Measurements from ENCODE around the gene CCRL2.

CCRL2 gene

GRCh38 chr3:46371519-46372340 lies 35.3 kb upstream of the CCRL2 start:
- H3K27ac ChIP-seq (ENCODE audit: low read length, poor library complexity, severe bottlenecking): no peak overlapping the region
- no peaks in the 10 kb centered on the region for H3K36me3 ChIP-seq (ENCODE audit: control insufficient read depth in 1 of 2, insufficient read depth in 2 of 2, low read depth in 1 of 2, low read length in 2 of 2)
- no peaks in the 10 kb centered on the region for H3K79me1 ChIP-seq (replicated peaks; ENCODE audit: low read length, poor library complexity, severe bottlenecking)
- no peaks in the 10 kb centered on the region for H3K4me1 ChIP-seq (ENCODE audit: control insufficient read depth, insufficient read depth, low read depth, low read length)
- no peak overlapping the region for H3K14ac ChIP-seq (ENCODE audit: low read length in 2 of 2)
- no peak overlapping the region for H4K91ac ChIP-seq (ENCODE audit: low read length)
- no peak overlapping the region for H4K8ac ChIP-seq (ENCODE audit: low read length)
- no peak overlapping the region for H2BK15ac ChIP-seq (ENCODE audit: low read depth, poor library complexity, severe bottlenecking)
- H2BK5ac ChIP-seq (ENCODE audit: low read depth, low read length, poor library complexity, severe bottlenecking): no peak overlapping the region
- H2BK120ac ChIP-seq (ENCODE audit: low read depth, low read length): no peak overlapping the region
- no peak for DNase-seq
- H2AK5ac ChIP-seq (ENCODE audit: low read length, severe bottlenecking): no peak overlapping the region
- H3K9me3 ChIP-seq (ENCODE audit: control insufficient read depth, low read length): no peaks in the 10 kb centered on the region
- H3K4me2 ChIP-seq (ENCODE audit: low read length, poor library complexity, severe bottlenecking): no peak overlapping the region
- peak overlapping the region in 1 of 2 experiments; percentile 13 for H3K4ac ChIP-seq (ENCODE audit: low read depth in 1 of 2, low read length in 2 of 2)
- WGBS: 91% methylated on average over 9 of the region's 10 CpGs
- H3K18ac ChIP-seq (ENCODE audit: low read depth in 1 of 2, low read length in 2 of 2): no peak overlapping the region
- no peak overlapping the region for H3K4me3 ChIP-seq (ENCODE audit: insufficient read depth in 1 of 2, low read depth in 1 of 2, low read length in 2 of 2)
- peak overlapping the region; percentile 41 for H3K9ac ChIP-seq (ENCODE audit: low read length)
- no peak overlapping the region for H2BK12ac ChIP-seq (ENCODE audit: low read length in 2 of 2)
- peaks cover 27 to 38% of the 10 kb centered on the region in 2 experiments for H3K27me3 ChIP-seq (ENCODE audit: control insufficient read depth in 1 of 2, insufficient read depth in 1 of 2, low read length in 2 of 2)
- H3K23ac ChIP-seq (ENCODE audit: low read length in 2 of 2): no peak overlapping the region
- H2AFZ ChIP-seq (ENCODE audit: low read depth, low read length): no peak overlapping the region

GRCh38 chr3:46372492-46373359 lies 34.3 kb upstream of the CCRL2 start:
- Histone ChIP-seq H3K4me3 (ENCODE audit: insufficient read depth in 1 of 2, low read depth in 1 of 2, low read length in 2 of 2) (no peak overlapping the region), H3K14ac (ENCODE audit: low read length in 2 of 2) (no peak overlapping the region), H3K18ac (ENCODE audit: low read depth in 1 of 2, low read length in 2 of 2) (no peak overlapping the region), H3K79me1 (replicated peaks; ENCODE audit: low read length, poor library complexity, severe bottlenecking) (no peaks in the 10 kb centered on the region), H3K4me1 (ENCODE audit: control insufficient read depth, insufficient read depth, low read depth, low read length) (no peaks in the 10 kb centered on the region), H2AK5ac (ENCODE audit: low read length, severe bottlenecking) (no peak overlapping the region), H4K91ac (ENCODE audit: low read length) (no peak overlapping the region), H3K4me2 (ENCODE audit: low read length, poor library complexity, severe bottlenecking) (no peak overlapping the region), H2BK5ac (ENCODE audit: low read depth, low read length, poor library complexity, severe bottlenecking) (no peak overlapping the region), H4K8ac (ENCODE audit: low read length) (no peak overlapping the region), H2BK15ac (ENCODE audit: low read depth, poor library complexity, severe bottlenecking) (no peak overlapping the region), H3K36me3 (ENCODE audit: control insufficient read depth in 1 of 2, insufficient read depth in 2 of 2, low read depth in 1 of 2, low read length in 2 of 2) (no peaks in the 10 kb centered on the region), H3K23ac (ENCODE audit: low read length in 2 of 2) (no peak overlapping the region), H3K9ac (ENCODE audit: low read length) (no peak overlapping the region), H2BK12ac (ENCODE audit: low read length in 2 of 2) (no peak overlapping the region), H3K9me3 (ENCODE audit: control insufficient read depth, low read length) (no peaks in the 10 kb centered on the region), H2AFZ (ENCODE audit: low read depth, low read length) (no peak overlapping the region), H3K4ac (ENCODE audit: low read depth in 1 of 2, low read length in 2 of 2) (no peak overlapping the region), H3K27me3 (ENCODE audit: control insufficient read depth in 1 of 2, insufficient read depth in 1 of 2, low read length in 2 of 2) (peaks cover 30 to 40% of the 10 kb centered on the region in 2 experiments), H2BK120ac (ENCODE audit: low read depth, low read length) (no peak overlapping the region), H3K27ac (ENCODE audit: low read length, poor library complexity, severe bottlenecking) (no peak overlapping the region)
- peak; percentile 29 for DNase-seq
- WGBS: 90% methylated on average over 8 of the region's 9 CpGs

GRCh38 chr3:46374755-46375154 lies 32.3 kb upstream of the CCRL2 start:
- no peak overlapping the region for H3K23ac ChIP-seq (ENCODE audit: low read length in 2 of 2)
- H3K9me3 ChIP-seq (ENCODE audit: control insufficient read depth, low read length): no peaks in the 10 kb centered on the region
- no peak overlapping the region for H2AFZ ChIP-seq (ENCODE audit: low read depth, low read length)
- H3K4me1 ChIP-seq (ENCODE audit: control insufficient read depth, insufficient read depth, low read depth, low read length): no peaks in the 10 kb centered on the region
- DNase-seq: no peak
- H3K4ac ChIP-seq (ENCODE audit: low read depth in 1 of 2, low read length in 2 of 2): no peak overlapping the region
- H3K18ac ChIP-seq (ENCODE audit: low read depth in 1 of 2, low read length in 2 of 2): no peak overlapping the region
- no peak overlapping the region for H4K8ac ChIP-seq (ENCODE audit: low read length)
- WGBS: 79% methylated on average over 3 of the region's 3 CpGs
- no peak overlapping the region for H2BK5ac ChIP-seq (ENCODE audit: low read depth, low read length, poor library complexity, severe bottlenecking)
- no peak overlapping the region for H2BK12ac ChIP-seq (ENCODE audit: low read length in 2 of 2)
- H3K14ac ChIP-seq (ENCODE audit: low read length in 2 of 2): no peak overlapping the region
- no peak overlapping the region for H2BK15ac ChIP-seq (ENCODE audit: low read depth, poor library complexity, severe bottlenecking)
- H2BK120ac ChIP-seq (ENCODE audit: low read depth, low read length): no peak overlapping the region
- H3K27ac ChIP-seq (ENCODE audit: low read length, poor library complexity, severe bottlenecking): no peak overlapping the region
- peaks cover 30 to 32% of the 10 kb centered on the region in 2 experiments for H3K27me3 ChIP-seq (ENCODE audit: control insufficient read depth in 1 of 2, insufficient read depth in 1 of 2, low read length in 2 of 2)
- H3K79me1 ChIP-seq (replicated peaks; ENCODE audit: low read length, poor library complexity, severe bottlenecking): no peaks in the 10 kb centered on the region
- H4K91ac ChIP-seq (ENCODE audit: low read length): no peak overlapping the region
- H3K4me3 ChIP-seq (ENCODE audit: insufficient read depth in 1 of 2, low read depth in 1 of 2, low read length in 2 of 2): no peak overlapping the region
- no peaks in the 10 kb centered on the region for H3K36me3 ChIP-seq (ENCODE audit: control insufficient read depth in 1 of 2, insufficient read depth in 2 of 2, low read depth in 1 of 2, low read length in 2 of 2)
- no peak overlapping the region for H2AK5ac ChIP-seq (ENCODE audit: low read length, severe bottlenecking)
- H3K9ac ChIP-seq (ENCODE audit: low read length): no peak overlapping the region
- no peak overlapping the region for H3K4me2 ChIP-seq (ENCODE audit: low read length, poor library complexity, severe bottlenecking)

- Histone ChIP-seq H3K9ac (ENCODE audit: low read length) (no peak overlapping the region), H2BK15ac (ENCODE audit: low read depth, poor library complexity, severe bottlenecking) (no peak overlapping the region), H2BK12ac (ENCODE audit: low read length in 2 of 2) (no peak overlapping the region), H3K79me1 (replicated peaks; ENCODE audit: low read length, poor library complexity, severe bottlenecking) (no peaks in the 10 kb centered on the region), H4K91ac (ENCODE audit: low read length) (no peak overlapping the region), H2BK5ac (ENCODE audit: low read depth, low read length, poor library complexity, severe bottlenecking) (no peak overlapping the region), H4K8ac (ENCODE audit: low read length) (no peak overlapping the region), H3K27me3 (ENCODE audit: control insufficient read depth in 1 of 2, insufficient read depth in 1 of 2, low read length in 2 of 2) (peaks cover 30 to 33% of the 10 kb centered on the region in 2 experiments), H3K4me2 (ENCODE audit: low read length, poor library complexity, severe bottlenecking) (no peak overlapping the region), H3K36me3 (ENCODE audit: control insufficient read depth in 1 of 2, insufficient read depth in 2 of 2, low read depth in 1 of 2, low read length in 2 of 2) (no peaks in the 10 kb centered on the region), H3K18ac (ENCODE audit: low read depth in 1 of 2, low read length in 2 of 2) (no peak overlapping the region), H2AFZ (ENCODE audit: low read depth, low read length) (no peak overlapping the region), H2AK5ac (ENCODE audit: low read length, severe bottlenecking) (no peak overlapping the region), H3K23ac (ENCODE audit: low read length in 2 of 2) (no peak overlapping the region), H2BK120ac (ENCODE audit: low read depth, low read length) (no peak overlapping the region), H3K4ac (ENCODE audit: low read depth in 1 of 2, low read length in 2 of 2) (no peak overlapping the region), H3K9me3 (ENCODE audit: control insufficient read depth, low read length) (no peaks in the 10 kb centered on the region), H3K27ac (ENCODE audit: low read length, poor library complexity, severe bottlenecking) (no peak overlapping the region), H3K4me3 (ENCODE audit: insufficient read depth in 1 of 2, low read depth in 1 of 2, low read length in 2 of 2) (no peak overlapping the region), H3K14ac (ENCODE audit: low read length in 2 of 2) (no peak overlapping the region), H3K4me1 (ENCODE audit: control insufficient read depth, insufficient read depth, low read depth, low read length) (no peaks in the 10 kb centered on the region)
- no peak for DNase-seq
- WGBS: no CpG with 5 or more reads among the region's 2 CpGs
Observed at GRCh38 chr3:46375218-46375617, 31.8 kb upstream of the CCRL2 start.
